HepG2 (cell line): ENCODE results near the gene CDR2L. TPM values are rescaled to one million over a fixed set of nuclear protein-coding genes. Genes with fewer than 3 reads are reported as not detected.

ENCODE experiments used
- CBX1 ChIP-seq: IDR thresholded peaks from one replicate; pipeline ENCODE4 v1.6.1; 2016; ENCODE audit warnings: antibody characterized with exemption, low read depth
- ELF4 ChIP-seq: sonication (generic); formaldehyde crosslinking; IDR thresholded peaks from 2 replicates; pipeline ENCODE4 v1.5.0; 2020; ENCODE audit warnings: missing genetic modification reagents, mild to moderate bottlenecking, moderate library complexity, borderline replicate concordance
- FOXO1 ChIP-seq: sonication (generic); formaldehyde crosslinking; IDR thresholded peaks from 2 replicates; pipeline ENCODE4 v1.4.0; 2020; ENCODE audit warnings: missing genetic modification reagents
- HOXA7 ChIP-seq: sonication (generic); formaldehyde crosslinking; IDR thresholded peaks from 2 replicates; pipeline ENCODE4 v1.8.1; 2022; ENCODE audit warnings: mild to moderate bottlenecking, missing genetic modification reagents, moderate library complexity
- JARID2 ChIP-seq: sonication (generic); formaldehyde crosslinking; IDR thresholded peaks from 2 replicates; pipeline ENCODE4 v1.8.1; 2023; ENCODE audit warnings: missing genetic modification reagents, inconsistent platforms; ENCODE audit not compliant: insufficient replicate concordance
- KLF15 ChIP-seq: sonication (generic); formaldehyde crosslinking; IDR thresholded peaks from 2 replicates; pipeline ENCODE4 v1.8.1; 2023; ENCODE audit warnings: borderline replicate concordance, mild to moderate bottlenecking, inconsistent platforms, missing genetic modification reagents, mixed read lengths
- MED13 ChIP-seq: sonication (generic); formaldehyde crosslinking; IDR thresholded peaks from 2 replicates; pipeline ENCODE4 v1.5.0; 2020; ENCODE audit warnings: missing genetic modification reagents
- NFKB2 ChIP-seq: sonication (generic); formaldehyde crosslinking; IDR thresholded peaks from 2 replicates; pipeline ENCODE4 v1.4.0; 2020; ENCODE audit warnings: missing genetic modification reagents, borderline replicate concordance
- ZEB1 ChIP-seq: IDR thresholded peaks from 2 replicates; pipeline ENCODE4 v1.6.1; 2012; ENCODE audit warnings: mild to moderate bottlenecking, low read depth, inconsistent platforms; ENCODE audit not compliant: insufficient replicate concordance
- ZFX ChIP-seq: sonication (generic); formaldehyde crosslinking; IDR thresholded peaks from 2 replicates; pipeline ENCODE4 v1.4.0; 2020; ENCODE audit warnings: mild to moderate bottlenecking, low read depth, missing genetic modification reagents, moderate library complexity
- ZNF333 ChIP-seq: sonication (generic); formaldehyde crosslinking; IDR thresholded peaks from 2 replicates; pipeline ENCODE4 v1.4.0; 2020; ENCODE audit warnings: mild to moderate bottlenecking, missing genetic modification reagents, borderline replicate concordance
- ZNF549 ChIP-seq: sonication (generic); formaldehyde crosslinking; IDR thresholded peaks from 2 replicates; pipeline ENCODE4 v1.5.0; 2020; ENCODE audit warnings: missing genetic modification reagents
- ZNF552 ChIP-seq: sonication (generic); formaldehyde crosslinking; IDR thresholded peaks from 2 replicates; pipeline ENCODE4 v1.9.0; 2022; ENCODE audit warnings: missing genetic modification reagents, mild to moderate bottlenecking, borderline replicate concordance
- ZNF652 ChIP-seq: IDR thresholded peaks from 2 replicates; pipeline ENCODE4 v1.6.1; 2016; ENCODE audit warnings: low read depth, borderline replicate concordance
- ZNF841 ChIP-seq: sonication (generic); formaldehyde crosslinking; IDR thresholded peaks from 2 replicates; pipeline ENCODE4 v1.8.1; 2023; ENCODE audit warnings: missing genetic modification reagents, borderline replicate concordance
- polyA plus RNA-seq, 8 experiments: library from polyadenylated mRNA; depleted of rRNA in 3 of 8; stranded (reverse) in 7 of 8; unstranded in 1 of 8; fragments of >200 nt; fragmentation: Illumina TruSeq in 4 of 8; extraction: Trizol in 4 of 8; gene quantifications; 2 replicates each; pipeline versions ENCODE4 v1.2.1 to v1.2.3, GENCODE V29; 2011 to 2016; ENCODE audit warnings: low read depth in 4 of 8, missing spikeins in 1 of 8, mixed read lengths in 1 of 8; ENCODE audit not compliant: insufficient read depth in 1 of 8
- total RNA-seq, 5 experiments: library from RNA; depleted of rRNA; stranded (reverse); fragments of >200 nt; fragmentation: Illumina TruSeq; extraction: Trizol; gene quantifications; 2 replicates each; pipeline ENCODE4 v1.2.3, GENCODE V29; 2016; ENCODE audit warnings: low read depth in 1 of 5
- TF ChIP-seq, protein P1 (sequence below): IDR thresholded peaks from 2 replicates; pipeline ENCODE4 v1.6.1; 2016
- TF ChIP-seq, protein P2 (sequence below), 2 experiments: sonication (generic) in 1 of 2; formaldehyde crosslinking in 1 of 2; IDR thresholded peaks; 2 replicates each; pipeline versions ENCODE4 v1.5.1 to v1.6.1; 2011 to 2020; ENCODE audit warnings: borderline replicate concordance in 1 of 2, low read depth in 1 of 2, low read length in 1 of 2, mild to moderate bottlenecking in 1 of 2, missing genetic modification reagents in 1 of 2, moderate library complexity in 1 of 2
- TF ChIP-seq, protein P3 (sequence below): IDR thresholded peaks from 2 replicates; pipeline ENCODE4 v1.6.1; 2016; ENCODE audit warnings: missing biosample characterization, missing genetic modification reagents, low read depth

The CDR2L gene
- total and polyA plus RNA-seq, 2 of the 13 experiments (the other 11 are each of a cell fraction or from before 2014, with no cell fraction given): 1.9 to 2.1 TPM

DNA sequence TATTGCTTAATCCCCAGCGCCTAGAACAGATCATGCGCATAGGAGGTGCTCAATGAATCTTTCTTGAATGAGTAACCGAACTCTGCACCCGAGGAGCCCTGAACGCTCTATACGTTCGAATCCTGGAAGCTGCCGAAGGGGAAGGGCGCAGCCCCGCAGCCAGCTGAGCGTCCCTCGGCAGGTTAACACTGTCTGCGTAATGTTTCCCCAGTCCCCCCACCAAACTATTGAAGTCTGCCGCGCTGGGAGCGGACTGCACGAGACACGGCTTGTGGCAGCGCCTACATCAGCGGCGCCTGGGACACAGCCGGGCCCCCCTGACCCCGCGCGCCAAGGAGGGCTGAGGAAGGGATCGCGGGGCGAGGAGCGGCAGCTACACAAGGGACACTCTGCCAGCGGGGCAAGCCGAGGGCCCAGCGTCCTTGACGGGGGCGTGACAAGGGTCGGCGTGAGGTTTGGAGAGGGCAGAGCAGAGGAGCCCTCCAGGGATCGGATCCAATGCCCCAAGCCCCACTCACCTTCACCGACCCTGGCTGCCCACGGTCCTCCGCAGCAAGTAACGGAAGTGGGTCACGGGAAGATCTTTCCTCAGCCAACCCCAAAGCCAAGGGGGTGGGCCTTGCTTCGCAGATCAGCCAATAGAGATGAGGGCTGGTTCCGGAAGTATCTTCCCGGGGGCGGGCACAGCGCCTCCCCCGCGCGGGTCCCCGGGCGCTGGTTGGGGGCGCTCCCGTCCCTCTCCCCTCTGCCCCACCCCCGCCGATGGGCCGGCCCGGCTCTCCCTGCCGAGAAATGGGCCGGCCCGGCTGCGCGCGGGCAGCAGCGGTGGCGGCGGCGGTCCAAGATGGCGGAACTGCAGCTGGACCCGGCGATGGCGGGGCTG lies 59.2 kb downstream of the CDR2L start, which contains the start of the genes ATP5PD and KCTD2 (continued):
- TF ChIP-seq, protein P1, sequence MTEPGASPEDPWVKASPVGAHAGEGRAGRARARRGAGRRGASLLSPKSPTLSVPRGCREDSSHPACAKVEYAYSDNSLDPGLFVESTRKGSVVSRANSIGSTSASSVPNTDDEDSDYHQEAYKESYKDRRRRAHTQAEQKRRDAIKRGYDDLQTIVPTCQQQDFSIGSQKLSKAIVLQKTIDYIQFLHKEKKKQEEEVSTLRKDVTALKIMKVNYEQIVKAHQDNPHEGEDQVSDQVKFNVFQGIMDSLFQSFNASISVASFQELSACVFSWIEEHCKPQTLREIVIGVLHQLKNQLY (CRISPR knock-in tag): no peak; the same call in 1 of the 2 replicates
- TF ChIP-seq JARID2 (CRISPR knock-in tag) (no peak), ZNF652 (CRISPR knock-in tag) (no peak; the same call in 1 of the 2 replicates), ZNF841 (CRISPR knock-in tag) (no peak), HOXA7 (no peak), ZNF549 (CRISPR knock-in tag) (no peak), FOXO1 (CRISPR knock-in tag) (peak; percentile 35; the same call in 1 of the 2 replicates), ZFX (CRISPR knock-in tag) (peak; percentile 92), MED13 (CRISPR knock-in tag) (no peak), ZNF333 (CRISPR knock-in tag) (no peak; the same call in 1 of the 2 replicates), CBX1 (peak; percentile 23), NFKB2 (peak; percentile 83; the same call in 1 of the 2 replicates), ZEB1 (no peak), ELF4 (peak; percentile 82), KLF15 (CRISPR knock-in tag) (no peak), ZNF552 (no peak; the same call in 1 of the 2 replicates)
- TF ChIP-seq, protein P2, sequence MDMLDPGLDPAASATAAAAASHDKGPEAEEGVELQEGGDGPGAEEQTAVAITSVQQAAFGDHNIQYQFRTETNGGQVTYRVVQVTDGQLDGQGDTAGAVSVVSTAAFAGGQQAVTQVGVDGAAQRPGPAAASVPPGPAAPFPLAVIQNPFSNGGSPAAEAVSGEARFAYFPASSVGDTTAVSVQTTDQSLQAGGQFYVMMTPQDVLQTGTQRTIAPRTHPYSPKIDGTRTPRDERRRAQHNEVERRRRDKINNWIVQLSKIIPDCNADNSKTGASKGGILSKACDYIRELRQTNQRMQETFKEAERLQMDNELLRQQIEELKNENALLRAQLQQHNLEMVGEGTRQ (IDR thresholded peaks at IDR 0.05; ENCODE audit: low read depth, low read length): peak; percentile 17; the same call in 1 of the 2 replicates
- TF ChIP-seq, protein P2 (CRISPR knock-in tag; IDR thresholded peaks at IDR 0.05; ENCODE audit: borderline replicate concordance): no peak; the same call in 1 of the 2 replicates
- TF ChIP-seq, protein P3, sequence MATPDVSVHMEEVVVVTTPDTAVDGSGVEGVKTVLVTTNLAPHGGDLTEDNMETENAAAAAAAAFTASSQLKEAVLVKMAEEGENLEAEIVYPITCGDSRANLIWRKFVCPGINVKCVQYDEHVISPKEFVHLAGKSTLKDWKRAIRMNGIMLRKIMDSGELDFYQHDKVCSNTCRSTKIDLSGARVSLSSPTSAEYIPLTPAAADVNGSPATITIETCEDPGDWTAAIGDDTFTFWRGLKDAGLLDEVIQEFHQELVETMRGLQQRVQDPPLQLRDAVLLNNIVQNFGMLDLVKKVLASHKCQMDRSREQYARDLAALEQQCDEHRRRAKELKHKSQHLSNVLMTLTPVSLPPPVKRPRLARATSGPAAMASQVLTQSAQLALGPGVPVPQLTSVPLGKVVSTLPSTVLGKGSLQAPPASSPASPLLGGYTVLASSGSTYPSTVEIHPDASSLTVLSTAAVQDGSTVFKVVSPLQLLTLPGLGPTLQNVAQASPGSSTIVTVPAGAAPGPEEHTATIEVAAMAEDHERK: no peak; the same call in 1 of the 2 replicates
